Type B pancreatic cell (in vitro differentiated cells): ENCODE data around the gene PPIL3. TPM values are rescaled to one million over a fixed set of nuclear protein-coding genes. Genes with fewer than 3 reads are reported as not detected.
A peak's percentile ranks its signal among the peaks of the same experiment; 100 is the strongest.

Experiments
- DNase-seq: peaks from one replicate; pipeline ENCODE4 v3.0.0; 2021; ENCODE audit warnings: mixed read lengths; ENCODE audit not compliant: unreplicated experiment; ENCODE audit errors: extremely low spot score
- H3K27ac Mint-ChIP-seq: 2 replicates; pipeline ENCODE4 v1.8.0; 2021; ENCODE audit warnings: mild to moderate bottlenecking, mixed read lengths
- H3K27me3 Mint-ChIP-seq: 2 replicates; pipeline ENCODE4 v1.8.0; 2021; ENCODE audit warnings: mixed read lengths
- H3K36me3 Mint-ChIP-seq: 2 replicates; pipeline ENCODE4 v1.8.0; 2021; ENCODE audit warnings: mixed read lengths
- H3K4me1 Mint-ChIP-seq: one replicate; pipeline ENCODE4 v1.8.0; 2021; ENCODE audit warnings: mixed read lengths; ENCODE audit not compliant: unreplicated experiment
- H3K4me3 Mint-ChIP-seq: 2 replicates; pipeline ENCODE4 v1.8.0; 2021; ENCODE audit warnings: mild to moderate bottlenecking, mixed read lengths
- H3K9me3 Mint-ChIP-seq: 2 replicates; pipeline ENCODE4 v1.8.0; 2021; ENCODE audit warnings: mixed read lengths
- total RNA-seq: library from RNA; stranded (reverse); gene quantifications from 2 replicates; pipeline ENCODE4 v1.2.1, GENCODE V29; 2021; ENCODE audit warnings: low replicate concordance
- TF ChIP-seq, protein P1 (sequence below): fragments of 200-600 bp; sonication (generic); conservative IDR thresholded peaks from 2 replicates; pipeline ENCODE4 v1.5.0; 2021; ENCODE audit warnings: antibody characterized with exemption, mild to moderate bottlenecking

The PPIL3 gene
- total RNA-seq, 1 donor from 2014 or later, result 47.2 TPM

DNA sequence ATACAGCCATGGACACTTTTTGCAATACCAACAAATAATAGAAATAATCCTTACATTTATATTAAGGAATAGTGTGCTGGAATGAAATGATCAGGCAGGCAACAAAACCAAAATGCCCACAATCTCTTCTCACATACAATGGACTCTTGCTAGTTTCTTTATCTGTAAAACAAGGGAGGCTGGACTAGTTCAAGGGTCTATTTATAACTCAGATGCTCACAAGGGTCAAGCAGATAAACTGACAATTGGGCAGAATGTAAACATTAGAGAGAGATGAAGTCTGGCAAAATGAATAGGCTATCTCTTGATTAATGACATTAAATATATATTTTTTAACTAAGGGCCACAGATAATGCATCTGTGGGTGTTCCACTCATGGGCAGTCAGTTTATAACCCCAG is 11.4 kb downstream of the PPIL3 start:
- H3K36me3 Mint-ChIP-seq, result peaks cover 9% of the 10 kb centered on the region
- TF ChIP-seq, protein P1, sequence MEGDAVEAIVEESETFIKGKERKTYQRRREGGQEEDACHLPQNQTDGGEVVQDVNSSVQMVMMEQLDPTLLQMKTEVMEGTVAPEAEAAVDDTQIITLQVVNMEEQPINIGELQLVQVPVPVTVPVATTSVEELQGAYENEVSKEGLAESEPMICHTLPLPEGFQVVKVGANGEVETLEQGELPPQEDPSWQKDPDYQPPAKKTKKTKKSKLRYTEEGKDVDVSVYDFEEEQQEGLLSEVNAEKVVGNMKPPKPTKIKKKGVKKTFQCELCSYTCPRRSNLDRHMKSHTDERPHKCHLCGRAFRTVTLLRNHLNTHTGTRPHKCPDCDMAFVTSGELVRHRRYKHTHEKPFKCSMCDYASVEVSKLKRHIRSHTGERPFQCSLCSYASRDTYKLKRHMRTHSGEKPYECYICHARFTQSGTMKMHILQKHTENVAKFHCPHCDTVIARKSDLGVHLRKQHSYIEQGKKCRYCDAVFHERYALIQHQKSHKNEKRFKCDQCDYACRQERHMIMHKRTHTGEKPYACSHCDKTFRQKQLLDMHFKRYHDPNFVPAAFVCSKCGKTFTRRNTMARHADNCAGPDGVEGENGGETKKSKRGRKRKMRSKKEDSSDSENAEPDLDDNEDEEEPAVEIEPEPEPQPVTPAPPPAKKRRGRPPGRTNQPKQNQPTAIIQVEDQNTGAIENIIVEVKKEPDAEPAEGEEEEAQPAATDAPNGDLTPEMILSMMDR, result no peak

DNA sequence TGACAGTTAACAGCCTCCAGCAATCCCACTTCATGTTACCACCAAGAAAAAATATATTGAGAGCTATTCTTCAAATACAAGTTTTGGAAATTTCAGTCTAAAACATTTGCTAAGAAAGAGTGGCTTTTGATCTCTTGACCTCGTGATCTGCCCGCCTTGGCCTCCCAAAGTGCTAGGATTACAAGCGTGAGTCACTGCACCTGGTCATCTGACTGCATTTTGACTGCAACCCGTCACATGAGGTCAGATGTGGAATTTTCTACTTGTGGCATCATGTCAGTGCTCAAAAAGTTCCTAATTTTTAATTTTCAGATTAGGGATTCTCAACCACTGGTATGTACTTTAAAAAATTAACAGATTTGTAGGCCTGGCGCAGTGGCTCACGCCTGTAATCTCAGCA is 15.3 kb downstream of the PPIL3 start:
- no peak for DNase-seq
- TF ChIP-seq, protein P1, result no peak
- no peaks in the 10 kb centered on the region for H3K4me1 Mint-ChIP-seq
- no peaks in the 10 kb centered on the region for H3K9me3 Mint-ChIP-seq
- no peaks in the 10 kb centered on the region for H3K27me3 Mint-ChIP-seq
- H3K36me3 Mint-ChIP-seq, result peaks cover 5% of the 10 kb centered on the region
- no peak overlapping the region for H3K27ac Mint-ChIP-seq
- H3K4me3 Mint-ChIP-seq, result no peak overlapping the region

More for the DNA sequence above, 11.4 kb downstream of the PPIL3 start:
- DNase-seq, result no peak
- Mint-ChIP-seq H3K9me3 (no peaks in the 10 kb centered on the region), H3K27ac (no peak overlapping the region), H3K27me3 (no peaks in the 10 kb centered on the region), H3K4me3 (no peak overlapping the region), H3K4me1 (no peaks in the 10 kb centered on the region)

DNA sequence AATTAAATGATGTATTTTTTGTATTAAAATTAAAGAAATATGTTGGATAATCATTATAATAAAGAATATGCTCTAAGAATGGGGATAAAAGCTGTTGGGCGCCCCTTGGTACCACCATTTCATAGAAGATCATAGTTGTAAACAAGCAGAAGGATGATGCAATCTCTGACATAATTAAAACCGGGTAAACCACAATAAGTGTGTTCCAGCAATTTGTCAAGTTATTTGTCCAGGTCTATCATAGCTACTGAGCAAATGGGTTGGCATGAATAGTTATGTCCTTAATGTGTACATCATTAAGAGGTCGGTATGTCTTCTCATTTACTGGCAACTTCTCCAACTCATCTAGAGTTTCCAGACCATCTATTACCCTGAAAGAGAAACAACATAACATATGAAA is 17.7 kb downstream of the PPIL3 start:
- Mint-ChIP-seq H3K27me3 (no peaks in the 10 kb centered on the region), H3K4me3 (no peak overlapping the region), H3K9me3 (no peaks in the 10 kb centered on the region)

DNA sequence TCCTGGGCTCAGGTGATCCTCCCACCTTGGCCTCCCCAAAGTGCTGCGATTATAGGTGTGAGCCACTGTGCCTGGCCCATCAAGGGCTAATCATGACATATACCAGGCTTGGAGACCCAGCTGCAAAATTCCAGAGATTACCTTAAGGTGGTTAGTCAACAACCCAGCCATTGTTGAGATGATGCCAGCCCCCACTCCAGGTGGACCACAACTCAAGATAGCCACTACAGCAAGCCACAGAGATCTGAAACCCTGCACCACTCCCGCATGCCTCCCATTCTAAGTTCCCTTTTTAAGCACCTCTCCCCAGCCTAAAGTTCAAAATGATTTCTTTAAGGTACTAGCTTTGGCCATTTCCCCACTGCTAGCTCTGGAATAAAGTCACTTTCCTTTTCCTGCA is 19.9 kb downstream of the PPIL3 start:
- no peak overlapping the region for H3K4me3 Mint-ChIP-seq
- H3K9me3 Mint-ChIP-seq, result no peaks in the 10 kb centered on the region

More for the DNA sequence above, 17.7 kb downstream of the PPIL3 start:
- no peak for DNase-seq
- H3K4me1 Mint-ChIP-seq, result peaks cover 7% of the 10 kb centered on the region
- TF ChIP-seq, protein P1, result no peak
- H3K36me3 Mint-ChIP-seq, result peaks cover 5% of the 10 kb centered on the region
- no peak overlapping the region for H3K27ac Mint-ChIP-seq

DNA sequence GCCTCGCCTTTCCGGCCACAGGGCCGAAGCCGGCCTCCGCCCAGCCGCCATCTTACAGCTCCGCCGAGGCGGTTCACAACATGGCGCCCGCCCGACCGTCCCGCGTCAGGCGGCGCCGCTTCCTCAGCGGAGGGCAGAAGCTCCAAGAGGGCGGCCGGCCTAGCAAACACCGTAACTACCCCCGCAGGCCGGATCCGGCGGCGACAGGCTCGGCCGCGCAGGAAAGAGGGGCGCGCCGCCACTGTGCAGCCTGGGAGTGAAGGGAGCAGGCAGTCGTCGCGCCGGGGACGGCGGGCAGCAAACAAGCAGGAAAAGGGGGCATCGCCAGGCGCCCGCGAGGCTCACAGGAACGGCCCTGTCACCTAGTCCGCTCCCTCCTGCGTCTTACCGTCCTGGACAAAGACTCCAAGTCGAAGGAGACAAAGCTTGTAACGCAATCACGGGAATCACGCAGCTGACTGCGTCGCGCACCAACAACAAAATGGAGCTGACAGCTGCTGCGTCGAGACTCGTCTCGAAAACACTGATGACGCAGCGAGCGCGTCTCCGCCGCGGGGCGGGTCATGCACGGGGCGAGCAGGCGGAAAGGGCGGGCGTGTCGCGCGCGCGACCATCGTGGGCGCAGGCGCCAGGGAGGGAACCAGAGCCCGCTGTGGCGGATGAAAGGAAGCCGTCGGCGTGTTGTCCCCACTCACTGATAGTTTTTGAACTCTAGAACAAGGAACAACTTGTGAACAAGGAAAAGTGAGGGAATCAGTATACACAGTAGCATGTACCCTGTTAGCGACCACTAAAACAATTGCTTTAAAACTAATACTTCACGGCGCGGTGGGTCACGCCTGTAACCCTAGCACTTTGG is 24.5 kb downstream of the PPIL3 start, which contains the start of gene CLK1:
CLK1 (minus strand) TSS at position 483 of the 859 bp plus-strand sequence. CDS start 2,796 bp downstream, outside the sequence.
- H3K27me3 Mint-ChIP-seq, result no peaks in the 10 kb centered on the region
- TF ChIP-seq, protein P1, result no peak
- peaks cover 29% of the 10 kb centered on the region for H3K4me1 Mint-ChIP-seq
- no peaks in the 10 kb centered on the region for H3K9me3 Mint-ChIP-seq
- peak; percentile 93 for DNase-seq
- H3K36me3 Mint-ChIP-seq, result peaks cover 26% of the 10 kb centered on the region
- peak within 1 kb of the TSS; percentile 100 for H3K27ac Mint-ChIP-seq
- H3K4me3 Mint-ChIP-seq, result peak within 1 kb of the TSS; percentile 93

More for the DNA sequence above, 19.9 kb downstream of the PPIL3 start:
- TF ChIP-seq, protein P1, result no peak
- H3K4me1 Mint-ChIP-seq, result peaks cover 11% of the 10 kb centered on the region
- DNase-seq, result no peak
- no peak overlapping the region for H3K27ac Mint-ChIP-seq
- H3K36me3 Mint-ChIP-seq, result peaks cover 1% of the 10 kb centered on the region
- H3K27me3 Mint-ChIP-seq, result no peaks in the 10 kb centered on the region
